Liver (tissue), 3 donors: ENCODE measurements around the gene DEK.

Experiments used
- GABPA ChIP-seq, 2 donors: IDR thresholded peaks in 1 of 2; conservative IDR thresholded peaks in 1 of 2; 2 replicates each; pipeline ENCODE4 v1.6.1; 2016; ENCODE audit warnings: antibody characterized with exemption in 2 of 2, mild to moderate bottlenecking in 1 of 2, moderate library complexity in 1 of 2
- RAD21 ChIP-seq, 2 donors: IDR thresholded peaks; 2 replicates each; pipeline ENCODE4 v1.6.1; 2016; ENCODE audit warnings: antibody characterized with exemption in 2 of 2, mild to moderate bottlenecking in 2 of 2
- TAF1 ChIP-seq: conservative IDR thresholded peaks from 2 replicates; pipeline ENCODE4 v1.6.1; 2016; ENCODE audit warnings: antibody characterized with exemption, mild to moderate bottlenecking
- TF ChIP-seq, protein P1 (sequence below): fragments of 150-350 bp; IDR thresholded peaks from 2 replicates; pipeline ENCODE4 v1.5.1; 2017; ENCODE audit warnings: improper control_type of control experiment, low read depth, low read length; ENCODE audit not compliant: missing input control
- TF ChIP-seq, protein P2 (sequence below): IDR thresholded peaks from 2 replicates; pipeline ENCODE4 v1.6.1; 2016; ENCODE audit warnings: antibody characterized with exemption
- donor health status: healthy.
- donor health status: healthy.

- TF ChIP-seq, protein P1, sequence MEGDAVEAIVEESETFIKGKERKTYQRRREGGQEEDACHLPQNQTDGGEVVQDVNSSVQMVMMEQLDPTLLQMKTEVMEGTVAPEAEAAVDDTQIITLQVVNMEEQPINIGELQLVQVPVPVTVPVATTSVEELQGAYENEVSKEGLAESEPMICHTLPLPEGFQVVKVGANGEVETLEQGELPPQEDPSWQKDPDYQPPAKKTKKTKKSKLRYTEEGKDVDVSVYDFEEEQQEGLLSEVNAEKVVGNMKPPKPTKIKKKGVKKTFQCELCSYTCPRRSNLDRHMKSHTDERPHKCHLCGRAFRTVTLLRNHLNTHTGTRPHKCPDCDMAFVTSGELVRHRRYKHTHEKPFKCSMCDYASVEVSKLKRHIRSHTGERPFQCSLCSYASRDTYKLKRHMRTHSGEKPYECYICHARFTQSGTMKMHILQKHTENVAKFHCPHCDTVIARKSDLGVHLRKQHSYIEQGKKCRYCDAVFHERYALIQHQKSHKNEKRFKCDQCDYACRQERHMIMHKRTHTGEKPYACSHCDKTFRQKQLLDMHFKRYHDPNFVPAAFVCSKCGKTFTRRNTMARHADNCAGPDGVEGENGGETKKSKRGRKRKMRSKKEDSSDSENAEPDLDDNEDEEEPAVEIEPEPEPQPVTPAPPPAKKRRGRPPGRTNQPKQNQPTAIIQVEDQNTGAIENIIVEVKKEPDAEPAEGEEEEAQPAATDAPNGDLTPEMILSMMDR = no peak
- TF ChIP-seq GABPA (IDR thresholded peaks at IDR 0.05 in 1 of 2, conservative IDR thresholded peaks at IDR 0.05 in 1 of 2) (no peak), TAF1 (no peak), RAD21 (IDR thresholded peaks at IDR 0.05) (no peak)
- TF ChIP-seq, protein P2, sequence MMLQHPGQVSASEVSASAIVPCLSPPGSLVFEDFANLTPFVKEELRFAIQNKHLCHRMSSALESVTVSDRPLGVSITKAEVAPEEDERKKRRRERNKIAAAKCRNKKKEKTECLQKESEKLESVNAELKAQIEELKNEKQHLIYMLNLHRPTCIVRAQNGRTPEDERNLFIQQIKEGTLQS = no peak
These were observed 13.1 kb upstream of the DEK start for GRCh38 chr6:18277237-18278006.
